GM12864 (cell line): ENCODE results near the gene MAEA.
"Not testable (repeated sequence)": the region's sequence is repeated elsewhere in the genome, so short reads cannot be mapped to it uniquely, and the experiment has no call there.

Experiments used
- DNase-seq: peaks from one replicate; pipeline ENCODE4 v3.0.0-alpha.2; 2011; ENCODE audit warnings: low read depth
- H3K4me3 ChIP-seq: 2 replicates; pipeline ENCODE4 v1.5.1; 2011; ENCODE audit warnings: mild to moderate bottlenecking, low read depth, low read length, control low read depth
- CTCF ChIP-seq: IDR thresholded peaks from 2 replicates; pipeline ENCODE4 v1.5.1; 2011; ENCODE audit warnings: low read depth, mild to moderate bottlenecking, moderate library complexity, low read length, control low read depth, inconsistent platforms; ENCODE audit errors: missing control alignments

MAEA gene

GRCh38 chr4:1285151-1285789 is 4.4 kb upstream of the MAEA start:
- H3K4me3 ChIP-seq = no peak overlapping the region
- no peak for DNase-seq
- no peak for TF ChIP-seq CTCF

- TF ChIP-seq CTCF = peak; percentile 34
- H3K4me3 ChIP-seq = no peak overlapping the region
- DNase-seq = no peak
Observed at GRCh38 chr4:1285790-1286553, 3.7 kb upstream of the MAEA start.

- DNase-seq = no peak
Observed at GRCh38 chr4:1288786-1289185, 905 bp upstream of the MAEA start.

GRCh38 chr4:1290165-1290977 is 680 bp downstream of the MAEA start:
- TF ChIP-seq CTCF = no peak
- peak overlapping the region; percentile 91 for H3K4me3 ChIP-seq
- no peak for DNase-seq

More at GRCh38 chr4:1288786-1289185, 905 bp upstream of the MAEA start:
- H3K4me3 ChIP-seq = peak overlapping the region; percentile 91
- no peak for TF ChIP-seq CTCF

- DNase-seq = no peak
- peak overlapping the region; percentile 91 for H3K4me3 ChIP-seq
- no peak for TF ChIP-seq CTCF
Observed at GRCh38 chr4:1291091-1291490, 1.4 kb downstream of the MAEA start.

GRCh38 chr4:1291996-1292702 is 2.5 kb downstream of the MAEA start:
- DNase-seq = no peak
- H3K4me3 ChIP-seq = no peak overlapping the region
- TF ChIP-seq CTCF = no peak

- not testable (repeated sequence) for H3K4me3 ChIP-seq, DNase-seq
Observed at GRCh38 chr4:1292703-1293011, 3.0 kb downstream of the MAEA start.
